GM23338 (cell line): Measurements from ENCODE around the gene TBX19. TPM values are rescaled to one million over a fixed set of nuclear protein-coding genes. Genes with fewer than 3 reads are reported as not detected.

Experiments
- ATAC-seq: fragments of 200-7000 bp; cut with Tn5 transposase; 3 replicates; pipeline ENCODE4 v1.9.1; 2020
- DNase-seq: peaks from one replicate; pipeline ENCODE4 v3.0.0-alpha.2; 2015; ENCODE audit warnings: low spot score
- H2AFZ ChIP-seq: fragments of 200-600 bp; sonication (generic); 2 replicates; pipeline ENCODE4 v1.8.0; 2016; ENCODE audit warnings: antibody characterized with exemption, mild to moderate bottlenecking, moderate library complexity
- H3F3A ChIP-seq: fragments of 200-600 bp; sonication (generic); replicated peaks from 2 replicates; pipeline ENCODE4 v1.8.0; 2017; ENCODE audit warnings: antibody characterized with exemption, mixed run types, low read depth
- H3K27ac ChIP-seq: fragments of 200-600 bp; sonication (generic); 2 replicates; pipeline ENCODE4 v1.6.1; 2016; ENCODE audit warnings: low read depth
- H3K27me3 ChIP-seq: fragments of 200-600 bp; sonication (generic); 2 replicates; pipeline ENCODE4 v1.8.0; 2016; ENCODE audit warnings: mild to moderate bottlenecking, mixed run types, moderate library complexity; ENCODE audit not compliant: insufficient read depth
- H3K36me3 ChIP-seq: fragments of 200-600 bp; sonication (generic); 2 replicates; pipeline ENCODE4 v1.8.0; 2016; ENCODE audit warnings: mild to moderate bottlenecking; ENCODE audit not compliant: insufficient read depth
- H3K4me1 ChIP-seq: fragments of 200-600 bp; sonication (generic); 2 replicates; pipeline ENCODE4 v1.8.0; 2016; ENCODE audit warnings: mild to moderate bottlenecking, moderate library complexity; ENCODE audit not compliant: insufficient read depth
- H3K4me2 ChIP-seq: fragments of 200-600 bp; sonication (generic); 2 replicates; pipeline ENCODE4 v1.7.1; 2017; ENCODE audit warnings: mixed run types
- H3K4me3 ChIP-seq: fragments of 200-600 bp; sonication (generic); 2 replicates; pipeline ENCODE4 v1.6.1; 2016; ENCODE audit warnings: mixed run types
- H3K79me2 ChIP-seq: fragments of 200-600 bp; sonication (generic); replicated peaks from 2 replicates; pipeline ENCODE4 v1.8.0; 2017; ENCODE audit warnings: mild to moderate bottlenecking; ENCODE audit not compliant: insufficient read depth
- H3K9me2 ChIP-seq: fragments of 200-600 bp; sonication (generic); 2 replicates; pipeline ENCODE4 v1.8.0; 2017; ENCODE audit not compliant: insufficient read depth
- H4K20me1 ChIP-seq: fragments of 200-600 bp; sonication (generic); replicated peaks from 2 replicates; pipeline ENCODE4 v1.8.0; 2017; ENCODE audit warnings: mild to moderate bottlenecking; ENCODE audit not compliant: insufficient read depth
- H3K27ac Mint-ChIP-seq: 2 replicates; pipeline ENCODE4 v1.8.0; 2020; ENCODE audit warnings: inconsistent platforms, mild to moderate bottlenecking, moderate library complexity, mixed read lengths
- H3K27me3 Mint-ChIP-seq: 3 replicates; pipeline ENCODE4 v1.8.0; 2022; ENCODE audit warnings: low read depth, mild to moderate bottlenecking, moderate library complexity, mixed read lengths, inconsistent platforms; ENCODE audit not compliant: insufficient read depth, poor library complexity
- H3K36me3 Mint-ChIP-seq: 3 replicates; pipeline ENCODE4 v1.8.0; 2021; ENCODE audit warnings: low read depth, mild to moderate bottlenecking, inconsistent platforms, moderate library complexity, mixed read lengths
- H3K4me1 Mint-ChIP-seq: 3 replicates; pipeline ENCODE4 v1.8.0; 2020; ENCODE audit warnings: mild to moderate bottlenecking, inconsistent platforms, mixed read lengths
- H3K4me3 Mint-ChIP-seq: 3 replicates; pipeline ENCODE4 v1.8.0; 2021; ENCODE audit warnings: moderate library complexity, mild to moderate bottlenecking, inconsistent platforms, mixed read lengths
- H3K9me3 Mint-ChIP-seq: 3 replicates; pipeline ENCODE4 v1.8.0; 2020; ENCODE audit warnings: moderate library complexity, mild to moderate bottlenecking, inconsistent platforms, mixed read lengths
- CREB1 ChIP-seq: fragments of 250-450 bp; sonication (Bioruptor Pico); IDR thresholded peaks from 2 replicates; pipeline ENCODE4 v1.5.0; 2020; ENCODE audit warnings: low read depth, mild to moderate bottlenecking, moderate library complexity
- EZH2 ChIP-seq: fragments of 200-600 bp; sonication (generic); IDR thresholded peaks from one replicate; pipeline ENCODE4 v1.8.0; 2017; ENCODE audit warnings: antibody characterized with exemption, mild to moderate bottlenecking, low read depth; ENCODE audit not compliant: unreplicated experiment
- EZH2phosphoT487 ChIP-seq: fragments of 200-600 bp; sonication (generic); IDR thresholded peaks from one replicate; pipeline ENCODE4 v1.8.1; 2018; ENCODE audit warnings: antibody characterized with exemption; ENCODE audit not compliant: unreplicated experiment
- JUNB ChIP-seq: IDR thresholded peaks from one replicate; pipeline ENCODE4 v1.6.1; 2016; ENCODE audit warnings: antibody characterized with exemption; ENCODE audit not compliant: unreplicated experiment
- ZNF114 ChIP-seq: fragments of 250-450 bp; sonication (Bioruptor Pico); IDR thresholded peaks from 2 replicates; pipeline ENCODE4 v1.5.0; 2020; ENCODE audit warnings: mild to moderate bottlenecking, moderate library complexity
- ZNF331 ChIP-seq: fragments of 250-450 bp; sonication (Bioruptor Pico); IDR thresholded peaks from 2 replicates; pipeline ENCODE4 v1.5.0; 2020; ENCODE audit warnings: low read depth, mild to moderate bottlenecking, moderate library complexity
- polyA plus RNA-seq: library from polyadenylated mRNA; unstranded; fragments of >200 nt; fragmentation: Nextera tagmentation; extraction: Ambion mirVana; gene quantifications from 2 replicates; pipeline ENCODE4 v1.2.1, GENCODE V29; 2016
- total RNA-seq: library from RNA; depleted of rRNA; stranded (reverse); fragments of >200 nt; shearing (Covaris generic); gene quantifications from 2 replicates; pipeline ENCODE4 v1.2.3, GENCODE V29; 2014
- TF ChIP-seq, protein P1 (sequence below), 2 experiments: fragments of 200-600 bp in 1 of 2; sonication (generic) in 1 of 2; conservative IDR thresholded peaks; 2 replicates each; pipeline versions ENCODE4 v1.5.1 to v1.6.1; 2016 to 2017; ENCODE audit warnings: antibody characterized with exemption in 2 of 2, low read depth in 2 of 2, mild to moderate bottlenecking in 2 of 2, moderate library complexity in 1 of 2
- TF ChIP-seq, protein P2 (sequence below): IDR thresholded peaks from 2 replicates; pipeline ENCODE4 v1.6.1; 2016; ENCODE audit warnings: antibody characterized with exemption
- TF ChIP-seq, protein P3 (sequence below): IDR thresholded peaks from one replicate; pipeline ENCODE4 v1.6.1; 2018; ENCODE audit warnings: antibody characterized with exemption; ENCODE audit not compliant: unreplicated experiment

TBX19 gene
- total and polyA plus RNA-seq, 2 experiments from 2014 or later, result 0.76 to 1.1 TPM

DNA sequence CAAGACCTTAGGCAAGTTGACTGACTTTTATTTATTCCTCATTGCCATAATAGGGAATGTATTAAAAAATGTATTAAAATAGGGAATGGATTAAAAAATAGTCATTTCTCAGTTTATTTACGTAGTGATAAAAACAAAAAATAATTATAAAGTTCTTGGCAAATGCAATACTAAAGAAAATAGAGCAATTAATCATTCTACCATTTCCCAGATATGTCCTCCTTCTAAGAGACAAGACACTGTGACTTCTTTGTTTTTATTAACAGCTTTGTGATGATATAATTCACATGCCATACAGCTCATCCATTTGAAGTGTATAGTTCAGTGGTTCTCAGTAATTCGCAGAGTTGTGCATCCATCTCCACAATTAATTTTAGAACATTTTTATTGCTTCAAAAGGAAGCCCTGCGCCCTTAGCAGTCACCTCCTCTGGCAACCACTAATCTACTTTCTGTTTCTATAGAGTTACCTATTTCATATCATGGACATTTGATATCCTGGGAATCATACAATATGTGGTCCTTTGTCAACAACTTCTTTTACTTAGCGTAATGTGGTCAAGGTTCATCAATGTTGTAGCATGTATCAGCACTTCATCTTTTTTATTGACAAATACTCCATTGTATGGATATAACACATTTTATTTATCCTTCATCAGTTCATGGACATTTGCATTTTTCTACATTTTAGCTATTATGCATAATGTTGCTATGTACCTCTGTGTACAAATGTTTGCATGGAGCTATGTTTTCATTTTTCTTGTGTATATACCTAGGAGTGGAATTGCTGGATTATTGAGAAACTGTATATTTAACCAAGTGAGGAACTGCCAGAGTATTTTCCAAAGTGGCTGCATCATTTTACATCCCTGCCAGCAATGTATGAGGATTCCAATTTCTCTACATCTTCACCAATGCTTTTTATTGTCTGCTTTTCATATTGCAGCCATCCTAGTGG, 5.6 kb downstream of the TBX19 start:
- TF ChIP-seq, protein P1, sequence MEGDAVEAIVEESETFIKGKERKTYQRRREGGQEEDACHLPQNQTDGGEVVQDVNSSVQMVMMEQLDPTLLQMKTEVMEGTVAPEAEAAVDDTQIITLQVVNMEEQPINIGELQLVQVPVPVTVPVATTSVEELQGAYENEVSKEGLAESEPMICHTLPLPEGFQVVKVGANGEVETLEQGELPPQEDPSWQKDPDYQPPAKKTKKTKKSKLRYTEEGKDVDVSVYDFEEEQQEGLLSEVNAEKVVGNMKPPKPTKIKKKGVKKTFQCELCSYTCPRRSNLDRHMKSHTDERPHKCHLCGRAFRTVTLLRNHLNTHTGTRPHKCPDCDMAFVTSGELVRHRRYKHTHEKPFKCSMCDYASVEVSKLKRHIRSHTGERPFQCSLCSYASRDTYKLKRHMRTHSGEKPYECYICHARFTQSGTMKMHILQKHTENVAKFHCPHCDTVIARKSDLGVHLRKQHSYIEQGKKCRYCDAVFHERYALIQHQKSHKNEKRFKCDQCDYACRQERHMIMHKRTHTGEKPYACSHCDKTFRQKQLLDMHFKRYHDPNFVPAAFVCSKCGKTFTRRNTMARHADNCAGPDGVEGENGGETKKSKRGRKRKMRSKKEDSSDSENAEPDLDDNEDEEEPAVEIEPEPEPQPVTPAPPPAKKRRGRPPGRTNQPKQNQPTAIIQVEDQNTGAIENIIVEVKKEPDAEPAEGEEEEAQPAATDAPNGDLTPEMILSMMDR (conservative IDR thresholded peaks at IDR 0.05; ENCODE audit: low read depth in 2 of 2), result peak in 1 of 2 experiments; percentile 20; a peak in 1 of 4 replicates
- TF ChIP-seq, protein P2, sequence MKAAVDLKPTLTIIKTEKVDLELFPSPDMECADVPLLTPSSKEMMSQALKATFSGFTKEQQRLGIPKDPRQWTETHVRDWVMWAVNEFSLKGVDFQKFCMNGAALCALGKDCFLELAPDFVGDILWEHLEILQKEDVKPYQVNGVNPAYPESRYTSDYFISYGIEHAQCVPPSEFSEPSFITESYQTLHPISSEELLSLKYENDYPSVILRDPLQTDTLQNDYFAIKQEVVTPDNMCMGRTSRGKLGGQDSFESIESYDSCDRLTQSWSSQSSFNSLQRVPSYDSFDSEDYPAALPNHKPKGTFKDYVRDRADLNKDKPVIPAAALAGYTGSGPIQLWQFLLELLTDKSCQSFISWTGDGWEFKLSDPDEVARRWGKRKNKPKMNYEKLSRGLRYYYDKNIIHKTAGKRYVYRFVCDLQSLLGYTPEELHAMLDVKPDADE, result no peak
- Histone ChIP-seq H4K20me1 (no peaks in the 10 kb centered on the region), H3F3A (no peaks in the 10 kb centered on the region), H3K4me3 (no peak overlapping the region), H3K36me3 (no peaks in the 10 kb centered on the region), H2AFZ (no peak overlapping the region), H3K9me2 (no peaks in the 10 kb centered on the region), H3K27me3 (no peaks in the 10 kb centered on the region), H3K4me2 (peak overlapping the region; percentile 53; the same call in 1 of the 2 replicates), H3K4me1 (peaks cover 28% of the 10 kb centered on the region), H3K27ac (no peak overlapping the region), H3K79me2 (no peaks in the 10 kb centered on the region)
- Mint-ChIP-seq H3K9me3 (no peaks in the 10 kb centered on the region), H3K27me3 (peaks cover 5% of the 10 kb centered on the region), H3K36me3 (no peaks in the 10 kb centered on the region), H3K4me3 (no peak overlapping the region), H3K4me1 (peaks cover 28% of the 10 kb centered on the region), H3K27ac (no peak overlapping the region)
- ATAC-seq (no peak), DNase-seq (no peak)

DNA sequence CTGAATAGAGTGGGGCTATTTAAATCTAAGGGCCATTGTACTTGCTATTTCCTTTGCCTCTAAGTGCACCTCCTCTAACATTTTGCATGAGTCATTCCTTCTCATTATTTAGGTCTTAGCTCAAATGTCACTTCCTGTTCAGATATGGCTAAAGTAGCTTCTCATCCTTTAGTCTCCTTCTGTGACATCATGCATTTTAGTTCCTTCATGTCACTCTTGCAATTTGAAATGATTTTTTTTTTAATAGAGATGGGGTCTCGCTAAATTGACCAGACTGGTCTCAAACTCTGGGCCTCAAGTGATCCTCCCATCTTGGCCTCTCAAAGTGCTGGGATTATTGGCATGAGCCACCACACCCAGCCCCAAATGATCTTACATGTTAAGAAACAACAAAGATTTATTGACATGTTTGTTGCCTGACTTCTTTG, 6.6 kb downstream of the TBX19 start:
- no peak overlapping the region for H2AFZ ChIP-seq
- no peaks in the 10 kb centered on the region for H3K79me2 ChIP-seq
- ATAC-seq (no peak), DNase-seq (no peak)
- Mint-ChIP-seq H3K4me1 (peaks cover 35% of the 10 kb centered on the region), H3K9me3 (no peaks in the 10 kb centered on the region), H3K36me3 (no peaks in the 10 kb centered on the region), H3K4me3 (no peak overlapping the region), H3K27ac (no peak overlapping the region), H3K27me3 (peaks cover 5% of the 10 kb centered on the region)
- H3F3A ChIP-seq, result no peaks in the 10 kb centered on the region
- H3K4me3 ChIP-seq, result no peak overlapping the region
- H3K27ac ChIP-seq, result no peak overlapping the region
- H3K4me1 ChIP-seq, result peaks cover 36% of the 10 kb centered on the region
- no peaks in the 10 kb centered on the region for H3K36me3 ChIP-seq
- H4K20me1 ChIP-seq, result no peaks in the 10 kb centered on the region
- H3K9me2 ChIP-seq, result no peaks in the 10 kb centered on the region
- H3K27me3 ChIP-seq, result no peaks in the 10 kb centered on the region
- H3K4me2 ChIP-seq, result no peak overlapping the region
- TF ChIP-seq EZH2phosphoT487 (no peak), CREB1 (CRISPR knock-in tag) (no peak), ZNF114 (CRISPR knock-in tag) (no peak), JUNB (no peak), EZH2 (no peak), ZNF331 (CRISPR knock-in tag) (no peak)
- TF ChIP-seq, protein P1 (conservative IDR thresholded peaks at IDR 0.05; ENCODE audit: low read depth in 2 of 2), result no peak
- TF ChIP-seq, protein P3, sequence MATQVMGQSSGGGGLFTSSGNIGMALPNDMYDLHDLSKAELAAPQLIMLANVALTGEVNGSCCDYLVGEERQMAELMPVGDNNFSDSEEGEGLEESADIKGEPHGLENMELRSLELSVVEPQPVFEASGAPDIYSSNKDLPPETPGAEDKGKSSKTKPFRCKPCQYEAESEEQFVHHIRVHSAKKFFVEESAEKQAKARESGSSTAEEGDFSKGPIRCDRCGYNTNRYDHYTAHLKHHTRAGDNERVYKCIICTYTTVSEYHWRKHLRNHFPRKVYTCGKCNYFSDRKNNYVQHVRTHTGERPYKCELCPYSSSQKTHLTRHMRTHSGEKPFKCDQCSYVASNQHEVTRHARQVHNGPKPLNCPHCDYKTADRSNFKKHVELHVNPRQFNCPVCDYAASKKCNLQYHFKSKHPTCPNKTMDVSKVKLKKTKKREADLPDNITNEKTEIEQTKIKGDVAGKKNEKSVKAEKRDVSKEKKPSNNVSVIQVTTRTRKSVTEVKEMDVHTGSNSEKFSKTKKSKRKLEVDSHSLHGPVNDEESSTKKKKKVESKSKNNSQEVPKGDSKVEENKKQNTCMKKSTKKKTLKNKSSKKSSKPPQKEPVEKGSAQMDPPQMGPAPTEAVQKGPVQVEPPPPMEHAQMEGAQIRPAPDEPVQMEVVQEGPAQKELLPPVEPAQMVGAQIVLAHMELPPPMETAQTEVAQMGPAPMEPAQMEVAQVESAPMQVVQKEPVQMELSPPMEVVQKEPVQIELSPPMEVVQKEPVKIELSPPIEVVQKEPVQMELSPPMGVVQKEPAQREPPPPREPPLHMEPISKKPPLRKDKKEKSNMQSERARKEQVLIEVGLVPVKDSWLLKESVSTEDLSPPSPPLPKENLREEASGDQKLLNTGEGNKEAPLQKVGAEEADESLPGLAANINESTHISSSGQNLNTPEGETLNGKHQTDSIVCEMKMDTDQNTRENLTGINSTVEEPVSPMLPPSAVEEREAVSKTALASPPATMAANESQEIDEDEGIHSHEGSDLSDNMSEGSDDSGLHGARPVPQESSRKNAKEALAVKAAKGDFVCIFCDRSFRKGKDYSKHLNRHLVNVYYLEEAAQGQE, result no peak
